Liver (tissue), 3 donors: ENCODE data around the gene TENM3.

Experiments used
- FOXA1 ChIP-seq: IDR thresholded peaks from 2 replicates; pipeline ENCODE4 v1.6.1; 2016; ENCODE audit warnings: antibody characterized with exemption
- JUND ChIP-seq, 2 donors: IDR thresholded peaks; 2 replicates each; pipeline ENCODE4 v1.6.1; 2016; ENCODE audit warnings: antibody characterized with exemption in 2 of 2
- TF ChIP-seq, protein P1 (sequence below): fragments of 150-350 bp; IDR thresholded peaks from 2 replicates; pipeline ENCODE4 v1.5.1; 2017; ENCODE audit warnings: improper control_type of control experiment, low read depth, low read length; ENCODE audit not compliant: missing input control
- TF ChIP-seq, protein P2 (sequence below): IDR thresholded peaks from 2 replicates; pipeline ENCODE4 v1.6.1; 2016; ENCODE audit warnings: antibody characterized with exemption, mild to moderate bottlenecking
- donor health status: healthy.
- donor health status: healthy.

DNA sequence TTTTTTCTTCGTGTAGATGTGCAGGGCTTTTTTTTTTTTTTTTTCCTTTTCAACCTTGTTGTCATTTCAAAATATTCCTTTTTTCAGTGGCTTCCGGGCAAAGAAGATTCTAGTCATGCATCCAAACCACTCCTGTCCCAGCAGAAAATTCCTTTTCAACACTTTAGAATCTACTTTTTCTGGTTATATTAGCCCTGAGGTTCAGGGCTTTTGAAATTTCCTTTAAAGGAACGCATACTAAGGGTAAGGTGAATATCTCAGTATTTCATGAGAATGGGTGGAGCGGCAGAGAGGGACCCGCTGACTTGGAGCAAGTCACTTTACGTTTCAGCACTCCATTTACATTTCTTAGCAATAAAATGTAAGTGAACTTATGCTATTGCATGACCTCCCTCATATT is 15.6 kb upstream of the TENM3 start:
- TF ChIP-seq, protein P1, sequence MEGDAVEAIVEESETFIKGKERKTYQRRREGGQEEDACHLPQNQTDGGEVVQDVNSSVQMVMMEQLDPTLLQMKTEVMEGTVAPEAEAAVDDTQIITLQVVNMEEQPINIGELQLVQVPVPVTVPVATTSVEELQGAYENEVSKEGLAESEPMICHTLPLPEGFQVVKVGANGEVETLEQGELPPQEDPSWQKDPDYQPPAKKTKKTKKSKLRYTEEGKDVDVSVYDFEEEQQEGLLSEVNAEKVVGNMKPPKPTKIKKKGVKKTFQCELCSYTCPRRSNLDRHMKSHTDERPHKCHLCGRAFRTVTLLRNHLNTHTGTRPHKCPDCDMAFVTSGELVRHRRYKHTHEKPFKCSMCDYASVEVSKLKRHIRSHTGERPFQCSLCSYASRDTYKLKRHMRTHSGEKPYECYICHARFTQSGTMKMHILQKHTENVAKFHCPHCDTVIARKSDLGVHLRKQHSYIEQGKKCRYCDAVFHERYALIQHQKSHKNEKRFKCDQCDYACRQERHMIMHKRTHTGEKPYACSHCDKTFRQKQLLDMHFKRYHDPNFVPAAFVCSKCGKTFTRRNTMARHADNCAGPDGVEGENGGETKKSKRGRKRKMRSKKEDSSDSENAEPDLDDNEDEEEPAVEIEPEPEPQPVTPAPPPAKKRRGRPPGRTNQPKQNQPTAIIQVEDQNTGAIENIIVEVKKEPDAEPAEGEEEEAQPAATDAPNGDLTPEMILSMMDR: no peak
- TF ChIP-seq, protein P2, sequence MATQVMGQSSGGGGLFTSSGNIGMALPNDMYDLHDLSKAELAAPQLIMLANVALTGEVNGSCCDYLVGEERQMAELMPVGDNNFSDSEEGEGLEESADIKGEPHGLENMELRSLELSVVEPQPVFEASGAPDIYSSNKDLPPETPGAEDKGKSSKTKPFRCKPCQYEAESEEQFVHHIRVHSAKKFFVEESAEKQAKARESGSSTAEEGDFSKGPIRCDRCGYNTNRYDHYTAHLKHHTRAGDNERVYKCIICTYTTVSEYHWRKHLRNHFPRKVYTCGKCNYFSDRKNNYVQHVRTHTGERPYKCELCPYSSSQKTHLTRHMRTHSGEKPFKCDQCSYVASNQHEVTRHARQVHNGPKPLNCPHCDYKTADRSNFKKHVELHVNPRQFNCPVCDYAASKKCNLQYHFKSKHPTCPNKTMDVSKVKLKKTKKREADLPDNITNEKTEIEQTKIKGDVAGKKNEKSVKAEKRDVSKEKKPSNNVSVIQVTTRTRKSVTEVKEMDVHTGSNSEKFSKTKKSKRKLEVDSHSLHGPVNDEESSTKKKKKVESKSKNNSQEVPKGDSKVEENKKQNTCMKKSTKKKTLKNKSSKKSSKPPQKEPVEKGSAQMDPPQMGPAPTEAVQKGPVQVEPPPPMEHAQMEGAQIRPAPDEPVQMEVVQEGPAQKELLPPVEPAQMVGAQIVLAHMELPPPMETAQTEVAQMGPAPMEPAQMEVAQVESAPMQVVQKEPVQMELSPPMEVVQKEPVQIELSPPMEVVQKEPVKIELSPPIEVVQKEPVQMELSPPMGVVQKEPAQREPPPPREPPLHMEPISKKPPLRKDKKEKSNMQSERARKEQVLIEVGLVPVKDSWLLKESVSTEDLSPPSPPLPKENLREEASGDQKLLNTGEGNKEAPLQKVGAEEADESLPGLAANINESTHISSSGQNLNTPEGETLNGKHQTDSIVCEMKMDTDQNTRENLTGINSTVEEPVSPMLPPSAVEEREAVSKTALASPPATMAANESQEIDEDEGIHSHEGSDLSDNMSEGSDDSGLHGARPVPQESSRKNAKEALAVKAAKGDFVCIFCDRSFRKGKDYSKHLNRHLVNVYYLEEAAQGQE: no peak
- TF ChIP-seq JUND (IDR thresholded peaks at IDR 0.05) (no peak), FOXA1 (no peak)
